ENCODE measurements around the gene LRRC19. TPM values are rescaled to one million over a fixed set of nuclear protein-coding genes. Genes with fewer than 3 reads are reported as not detected.

Gene LRRC19
- total RNA-seq, 4 donors from 2014 or later = not detected

DNA sequence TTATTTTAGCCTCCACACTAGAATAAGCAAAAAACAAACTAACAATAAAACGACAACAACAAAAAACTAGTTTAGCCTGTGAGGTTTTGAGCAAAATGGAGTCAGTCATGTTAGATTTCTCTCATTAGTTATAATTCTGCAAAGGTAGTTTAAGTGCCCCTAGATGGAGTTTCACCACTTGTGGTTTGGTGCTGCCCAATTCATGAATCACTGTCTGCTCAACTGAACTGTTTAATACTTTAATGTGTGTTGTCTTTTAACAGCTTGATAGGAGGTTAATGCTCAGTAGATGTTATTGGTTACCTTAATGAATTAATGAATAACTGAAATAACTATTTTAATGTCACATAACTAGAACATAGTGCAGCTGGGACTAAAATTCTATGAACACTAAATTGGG, 55.0 kb downstream of the LRRC19 start:
- H3K9me3 ChIP-seq = no peaks in the 10 kb centered on the region
- DNase-seq (ENCODE audit: low spot score in 2 of 2) = no peak
- H3K27me3 ChIP-seq = no peaks in the 10 kb centered on the region
- H3K4me1 ChIP-seq = peaks cover 24% of the 10 kb centered on the region
- no peaks in the 10 kb centered on the region for H3K36me3 ChIP-seq
- no peak overlapping the region for H3K4me3 ChIP-seq
- TF ChIP-seq POLR2AphosphoS5 (IDR thresholded peaks at IDR 0.05) = no peak
- TF ChIP-seq, protein P1, sequence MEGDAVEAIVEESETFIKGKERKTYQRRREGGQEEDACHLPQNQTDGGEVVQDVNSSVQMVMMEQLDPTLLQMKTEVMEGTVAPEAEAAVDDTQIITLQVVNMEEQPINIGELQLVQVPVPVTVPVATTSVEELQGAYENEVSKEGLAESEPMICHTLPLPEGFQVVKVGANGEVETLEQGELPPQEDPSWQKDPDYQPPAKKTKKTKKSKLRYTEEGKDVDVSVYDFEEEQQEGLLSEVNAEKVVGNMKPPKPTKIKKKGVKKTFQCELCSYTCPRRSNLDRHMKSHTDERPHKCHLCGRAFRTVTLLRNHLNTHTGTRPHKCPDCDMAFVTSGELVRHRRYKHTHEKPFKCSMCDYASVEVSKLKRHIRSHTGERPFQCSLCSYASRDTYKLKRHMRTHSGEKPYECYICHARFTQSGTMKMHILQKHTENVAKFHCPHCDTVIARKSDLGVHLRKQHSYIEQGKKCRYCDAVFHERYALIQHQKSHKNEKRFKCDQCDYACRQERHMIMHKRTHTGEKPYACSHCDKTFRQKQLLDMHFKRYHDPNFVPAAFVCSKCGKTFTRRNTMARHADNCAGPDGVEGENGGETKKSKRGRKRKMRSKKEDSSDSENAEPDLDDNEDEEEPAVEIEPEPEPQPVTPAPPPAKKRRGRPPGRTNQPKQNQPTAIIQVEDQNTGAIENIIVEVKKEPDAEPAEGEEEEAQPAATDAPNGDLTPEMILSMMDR (IDR thresholded peaks at IDR 0.05) = no peak
- no peak for TF ChIP-seq EP300 (IDR thresholded peaks at IDR 0.05)
- TF ChIP-seq POLR2A (IDR thresholded peaks at IDR 0.05) = no peak
- no peak overlapping the region for H3K27ac ChIP-seq
- WGBS = 82% methylated on average over 1 of the region's 1 CpG

DNA sequence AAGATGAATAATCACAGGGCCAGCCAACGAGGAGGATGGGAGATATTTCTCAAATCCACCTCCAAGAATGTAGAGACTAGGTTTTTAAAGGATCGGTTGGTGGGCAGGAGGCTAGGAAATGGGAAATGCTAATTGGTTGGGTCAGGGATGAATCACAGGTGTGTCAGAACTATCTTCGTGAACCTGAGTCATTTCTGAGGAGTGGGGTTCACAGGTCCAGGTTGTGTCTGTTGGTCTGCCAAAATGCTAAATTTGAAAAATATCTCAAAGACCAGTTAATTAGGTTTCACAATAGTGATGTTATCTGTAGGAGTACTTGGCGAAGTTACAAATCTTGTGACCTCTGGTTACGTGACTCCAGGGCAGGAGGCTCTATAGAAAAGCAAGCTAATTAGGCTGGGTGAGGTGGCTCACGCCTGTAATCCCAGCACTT, 55.8 kb downstream of the LRRC19 start:
- TF ChIP-seq EP300 (IDR thresholded peaks at IDR 0.05) (no peak), POLR2AphosphoS5 (IDR thresholded peaks at IDR 0.05) (no peak), POLR2A (IDR thresholded peaks at IDR 0.05) (no peak)
- TF ChIP-seq, protein P1 (IDR thresholded peaks at IDR 0.05) = no peak
- no peaks in the 10 kb centered on the region for H3K27me3 ChIP-seq
- no peak overlapping the region for H3K27ac ChIP-seq
- H3K9me3 ChIP-seq = no peaks in the 10 kb centered on the region
- no peaks in the 10 kb centered on the region for H3K36me3 ChIP-seq
- H3K4me3 ChIP-seq = no peak overlapping the region
- H3K4me1 ChIP-seq = peaks cover 22% of the 10 kb centered on the region
- DNase-seq (ENCODE audit: low spot score in 2 of 2) = no peak
- 79% methylated on average over 6 of the region's 6 CpGs for WGBS

DNA sequence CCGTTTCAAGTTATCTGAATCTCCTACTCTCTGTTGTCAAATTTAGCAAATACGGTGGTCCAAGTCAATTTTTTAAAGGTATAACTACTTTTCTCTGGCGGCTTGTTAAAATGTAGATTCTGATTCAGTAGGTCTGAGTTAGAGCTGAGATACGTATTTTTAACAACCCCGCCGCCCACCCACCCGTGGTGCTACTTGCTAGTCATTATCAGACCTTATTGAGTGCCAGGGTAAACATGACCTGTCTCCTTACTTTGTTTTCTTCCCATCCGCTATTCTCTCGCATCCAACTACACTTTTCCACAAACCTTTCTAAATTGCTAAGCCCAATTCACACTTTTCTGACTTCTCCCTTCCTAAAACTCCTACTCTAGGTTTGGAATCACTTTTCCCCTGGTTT, 57.7 kb downstream of the LRRC19 start:
- peaks cover 30% of the 10 kb centered on the region for H3K4me1 ChIP-seq
- no peaks in the 10 kb centered on the region for H3K27me3 ChIP-seq
- 2% methylated on average over 9 of the region's 9 CpGs for WGBS
- H3K36me3 ChIP-seq = no peaks in the 10 kb centered on the region
- H3K4me3 ChIP-seq = peak overlapping the region; percentile 98
- no peak for DNase-seq (ENCODE audit: low spot score in 2 of 2)
- H3K27ac ChIP-seq = peak overlapping the region; percentile 98
- no peaks in the 10 kb centered on the region for H3K9me3 ChIP-seq
- TF ChIP-seq EP300 (IDR thresholded peaks at IDR 0.05) (no peak), POLR2A (IDR thresholded peaks at IDR 0.05) (no peak)

DNA sequence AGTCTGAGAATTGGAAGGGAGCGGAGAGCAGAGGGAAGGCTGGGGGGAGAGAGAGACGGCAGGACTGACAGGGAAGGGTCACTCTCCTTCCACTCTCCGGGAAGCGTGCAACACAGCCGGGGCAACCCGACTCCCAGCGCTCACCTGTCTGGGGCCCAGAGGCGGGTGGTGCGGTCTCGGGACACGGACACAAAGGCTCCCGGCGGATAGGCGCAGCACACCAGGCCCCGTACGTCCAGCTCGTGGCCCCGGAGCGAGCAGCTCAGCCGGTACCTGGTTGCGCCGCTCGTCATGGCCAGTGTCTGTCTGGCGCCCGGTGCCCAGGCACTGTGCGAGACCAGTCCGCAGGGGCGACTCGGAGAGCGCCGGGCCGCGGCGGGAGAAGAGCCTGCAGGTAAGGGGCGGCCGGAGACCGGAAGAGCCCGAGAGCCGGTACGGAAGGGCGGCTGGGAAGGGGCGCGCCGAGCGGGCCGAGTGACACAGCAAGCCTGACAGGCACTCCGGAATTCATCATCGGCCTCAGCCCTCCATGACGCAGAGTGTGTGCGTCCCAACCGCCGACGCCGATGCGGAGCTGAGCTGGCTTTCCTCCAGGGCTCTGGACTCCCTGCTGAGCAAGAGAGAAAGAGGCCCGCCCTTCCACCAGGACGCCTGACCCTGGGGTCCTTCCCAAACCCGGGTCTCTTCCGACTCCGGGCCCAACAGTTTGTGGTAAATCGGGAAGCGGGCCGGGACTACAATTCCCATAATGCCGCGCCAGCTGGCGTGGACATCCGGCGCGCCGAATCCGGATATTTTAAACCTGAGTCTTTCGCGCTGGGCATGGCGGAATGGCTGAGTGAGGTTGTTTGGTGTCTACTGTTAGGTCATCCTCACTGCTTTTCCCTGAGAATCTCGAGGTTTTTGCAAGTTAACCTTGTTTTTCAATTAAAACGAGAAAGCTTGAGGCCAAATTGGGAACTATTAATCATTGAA, 58.4 kb downstream of the LRRC19 start, which contains the start of gene PLAA:
Gene PLAA, minus strand, starts transcription at position 490 of the 975 bp plus-strand sequence. Its CDS starts 197 bp downstream, at position 293.
- TF ChIP-seq EP300 (IDR thresholded peaks at IDR 0.05) (no peak), POLR2AphosphoS5 (IDR thresholded peaks at IDR 0.05) (peak in 2 of 3 donors; percentile 56 to 68)
- WGBS = under 1% methylated on average over 21 of the region's 76 CpGs
- no peaks in the 10 kb centered on the region for H3K9me3 ChIP-seq
- no peaks in the 10 kb centered on the region for H3K36me3 ChIP-seq
- peak; percentile 93 to 94 for DNase-seq (ENCODE audit: low spot score in 2 of 2)
- H3K4me1 ChIP-seq = peaks cover 30% of the 10 kb centered on the region
- peak within 1 kb of the TSS; percentile 98 for H3K27ac ChIP-seq
- no peaks in the 10 kb centered on the region for H3K27me3 ChIP-seq
- peak within 1 kb of the TSS; percentile 98 for H3K4me3 ChIP-seq

DNA sequence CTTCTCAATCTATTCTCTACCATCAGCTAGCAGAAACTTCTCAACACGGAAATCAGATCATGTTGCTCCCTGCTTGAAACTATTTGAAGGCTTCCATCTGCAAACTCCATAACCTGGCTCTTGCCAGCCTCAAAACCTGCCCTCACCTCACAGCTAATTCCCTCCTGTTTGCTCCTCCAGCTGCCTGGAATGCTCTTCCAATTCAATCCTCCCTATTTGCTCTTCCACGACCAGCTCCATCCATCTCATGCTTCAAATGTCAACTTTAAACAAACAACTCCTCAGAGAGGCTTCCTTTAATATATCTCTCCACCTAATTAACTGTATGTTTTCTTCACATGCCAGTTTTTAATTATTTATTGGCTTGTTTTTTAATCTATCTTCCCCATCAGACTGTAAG, 59.9 kb downstream of the LRRC19 start:
- TF ChIP-seq POLR2A (IDR thresholded peaks at IDR 0.05) = no peak
- no peak for TF ChIP-seq POLR2AphosphoS5 (IDR thresholded peaks at IDR 0.05)
- TF ChIP-seq, protein P1 (IDR thresholded peaks at IDR 0.05) = no peak
- TF ChIP-seq EP300 (IDR thresholded peaks at IDR 0.05) = no peak
- Histone ChIP-seq H3K9me3 (no peaks in the 10 kb centered on the region), H3K27ac (no peak overlapping the region), H3K27me3 (no peaks in the 10 kb centered on the region), H3K4me1 (peaks cover 30% of the 10 kb centered on the region), H3K4me3 (peak overlapping the region; percentile 98), H3K36me3 (no peaks in the 10 kb centered on the region)
- DNase-seq (ENCODE audit: low spot score in 2 of 2) = no peak
- WGBS = 32% methylated on average over 2 of the region's 2 CpGs

Other genes starting within 250 kb of the LRRC19 start
- gene CAAP1, start 112.9 kb downstream of the LRRC19 start, total RNA-seq = 10 to 100 TPM; 17.8 to 22.2 (median 20.9) TPM
- 10 to 100 TPM; 27.4 to 31.5 (median 29.5) TPM for gene PLAA, start 58.4 kb downstream of the LRRC19 start, total RNA-seq
- gene IFT74, start 49.3 kb downstream of the LRRC19 start, total RNA-seq = 10 to 100 TPM in 3 of 4 donors, 1 to 10 TPM in 1; 8.2 to 19.4 (median 11.1) TPM
- gene TEK, start 103.6 kb upstream of the LRRC19 start, total RNA-seq = 1 to 10 TPM; 2.0 to 7.1 (median 5.2) TPM

All from suprapubic skin (tissue), 4 donors.